Spinal cord (tissue), 10 donors: ENCODE measurements around the gene GABRB3. TPM values are rescaled to one million over a fixed set of nuclear protein-coding genes. Genes with fewer than 3 reads are reported as not detected.

Experiments
- DNase-seq, 6 donors: peaks; one replicate each; pipeline versions ENCODE4 v3.0.0 to v3.0.0-alpha.2; 2013 to 2015; ENCODE audit warnings: low spot score in 6 of 6, low read depth in 4 of 6
- H3K27ac ChIP-seq: one replicate; pipeline ENCODE4 v1.5.1; 2013; ENCODE audit warnings: low read depth, low read length, control low read depth
- H3K27me3 ChIP-seq: one replicate; pipeline ENCODE4 v1.6.1; 2013; ENCODE audit warnings: low read length; ENCODE audit not compliant: control insufficient read depth, insufficient read depth
- H3K36me3 ChIP-seq: one replicate; pipeline ENCODE4 v1.6.1; 2013; ENCODE audit warnings: low read length; ENCODE audit not compliant: control insufficient read depth, insufficient read depth
- H3K4me1 ChIP-seq: one replicate; pipeline ENCODE4 v1.6.1; 2013; ENCODE audit warnings: low read length; ENCODE audit not compliant: control insufficient read depth, insufficient read depth
- H3K4me3 ChIP-seq: one replicate; pipeline ENCODE4 v1.5.1; 2013; ENCODE audit warnings: low read depth, low read length, control low read depth
- H3K9me3 ChIP-seq: one replicate; pipeline ENCODE4 v1.6.1; 2013; ENCODE audit warnings: low read length; ENCODE audit not compliant: control insufficient read depth, insufficient read depth
- WGBS: methylation state at CpG from one replicate; pipeline ENCODE4 v1.1.5; 2013; ENCODE audit warnings: missing lambda C conversion rate; ENCODE audit not compliant: insufficient coverage; 5-methylcytosine and 5-hydroxymethylcytosine counted together
- polyA plus RNA-seq, 2 donors: library from polyadenylated mRNA; unstranded; fragments of 120-200 nt; gene quantifications; one replicate each; pipeline ENCODE4 v1.2.1, GENCODE V29; 2013; ENCODE audit not compliant: insufficient read length in 2 of 2
- total RNA-seq, 2 donors: library from RNA; depleted of rRNA in 1 of 2; stranded (reverse); fragments of 120-200 nt in 1 of 2; fragments of >200 nt in 1 of 2; gene quantifications; one replicate each; pipeline versions ENCODE4 v1.2.3 to v1.2.4, GENCODE V29; 2013 to 2014
- donor health status: healthy.

Gene GABRB3
- total and polyA plus RNA-seq, 4 donors: 28.7 to 79.5 (median 70.3) TPM

GRCh38 chr15:26739791-26740190 lies 33.1 kb downstream of the GABRB3 start:
- Histone ChIP-seq H3K27me3 (no peaks in the 10 kb centered on the region), H3K4me1 (no peaks in the 10 kb centered on the region), H3K4me3 (no peak overlapping the region), H3K36me3 (no peaks in the 10 kb centered on the region), H3K27ac (no peak overlapping the region), H3K9me3 (no peaks in the 10 kb centered on the region)
- 80% methylated on average over 4 of the region's 7 CpGs for WGBS
- no peak for DNase-seq

DNA sequence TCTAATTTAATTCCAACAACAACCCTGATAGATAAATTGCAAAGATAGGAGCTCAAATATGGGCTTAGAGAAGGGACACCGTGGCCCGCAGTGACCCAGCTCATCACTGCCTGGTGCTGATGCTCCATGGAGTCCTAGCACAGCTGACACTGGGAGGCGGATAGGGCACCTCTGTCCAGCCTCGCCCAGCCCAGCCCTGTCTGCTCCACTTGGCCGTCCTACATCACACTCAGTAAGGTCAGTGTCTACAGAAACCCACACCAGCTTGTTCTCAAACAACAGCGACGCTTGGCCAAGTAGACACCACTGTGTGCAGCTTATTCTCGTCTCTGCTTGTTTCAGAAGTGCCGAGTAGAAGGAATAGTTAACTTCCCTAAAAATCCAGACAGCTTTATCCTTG lies 33.9 kb downstream of the GABRB3 start:
- no peak for DNase-seq
- no peaks in the 10 kb centered on the region for H3K27me3 ChIP-seq
- no peak overlapping the region for H3K27ac ChIP-seq
- no peak overlapping the region for H3K4me3 ChIP-seq
- no peaks in the 10 kb centered on the region for H3K36me3 ChIP-seq
- no peaks in the 10 kb centered on the region for H3K4me1 ChIP-seq
- WGBS: 88% methylated on average over 5 of the region's 9 CpGs
- no peaks in the 10 kb centered on the region for H3K9me3 ChIP-seq

- H3K36me3 ChIP-seq: no peaks in the 10 kb centered on the region
- DNase-seq: no peak
- no peaks in the 10 kb centered on the region for H3K27me3 ChIP-seq
- H3K4me3 ChIP-seq: no peak overlapping the region
- no peaks in the 10 kb centered on the region for H3K4me1 ChIP-seq
- 71% methylated on average over 8 of the region's 11 CpGs for WGBS
- H3K27ac ChIP-seq: no peak overlapping the region
- H3K9me3 ChIP-seq: peaks cover 5% of the 10 kb centered on the region
Measured at GRCh38 chr15:26736502-26737248, 36.2 kb downstream of the GABRB3 start.

- Histone ChIP-seq H3K36me3 (no peaks in the 10 kb centered on the region), H3K4me3 (no peak overlapping the region), H3K9me3 (peaks cover 5% of the 10 kb centered on the region), H3K4me1 (no peaks in the 10 kb centered on the region), H3K27ac (no peak overlapping the region), H3K27me3 (no peaks in the 10 kb centered on the region)
- DNase-seq: no peak
- WGBS: 97% methylated on average over 4 of the region's 5 CpGs
Measured at GRCh38 chr15:26731965-26732364, 40.9 kb downstream of the GABRB3 start.

GRCh38 chr15:26729581-26729980 lies 43.3 kb downstream of the GABRB3 start:
- Histone ChIP-seq H3K27ac (no peak overlapping the region), H3K9me3 (peaks cover 5% of the 10 kb centered on the region), H3K27me3 (no peaks in the 10 kb centered on the region), H3K4me1 (no peaks in the 10 kb centered on the region), H3K4me3 (no peak overlapping the region), H3K36me3 (no peaks in the 10 kb centered on the region)
- no peak for DNase-seq

DNA sequence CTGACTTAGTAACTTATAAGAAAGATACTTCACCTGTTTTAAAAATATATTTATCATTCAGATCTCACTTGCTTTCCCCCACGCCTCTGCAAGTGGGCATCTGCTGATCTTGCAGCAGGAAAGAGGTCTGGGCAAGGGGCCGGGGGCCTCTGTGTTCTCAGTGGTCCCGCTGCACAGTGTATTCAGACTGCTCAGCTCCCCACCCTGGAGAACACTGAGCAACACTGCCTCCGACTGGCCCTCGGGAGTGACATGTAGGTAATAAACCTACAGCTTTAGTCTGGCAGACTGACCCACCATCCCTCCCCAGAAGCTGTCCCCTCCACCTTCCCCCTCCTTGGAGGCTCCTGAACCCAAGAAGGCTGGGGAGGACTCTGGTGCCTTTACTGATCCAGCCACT lies 43.8 kb downstream of the GABRB3 start:
- no peaks in the 10 kb centered on the region for H3K27me3 ChIP-seq
- no peak for DNase-seq
- no peaks in the 10 kb centered on the region for H3K36me3 ChIP-seq
- peaks cover 5% of the 10 kb centered on the region for H3K9me3 ChIP-seq
- 85% methylated on average over 5 of the region's 5 CpGs for WGBS
- H3K4me1 ChIP-seq: no peaks in the 10 kb centered on the region
- no peak overlapping the region for H3K27ac ChIP-seq
- H3K4me3 ChIP-seq: no peak overlapping the region

DNA sequence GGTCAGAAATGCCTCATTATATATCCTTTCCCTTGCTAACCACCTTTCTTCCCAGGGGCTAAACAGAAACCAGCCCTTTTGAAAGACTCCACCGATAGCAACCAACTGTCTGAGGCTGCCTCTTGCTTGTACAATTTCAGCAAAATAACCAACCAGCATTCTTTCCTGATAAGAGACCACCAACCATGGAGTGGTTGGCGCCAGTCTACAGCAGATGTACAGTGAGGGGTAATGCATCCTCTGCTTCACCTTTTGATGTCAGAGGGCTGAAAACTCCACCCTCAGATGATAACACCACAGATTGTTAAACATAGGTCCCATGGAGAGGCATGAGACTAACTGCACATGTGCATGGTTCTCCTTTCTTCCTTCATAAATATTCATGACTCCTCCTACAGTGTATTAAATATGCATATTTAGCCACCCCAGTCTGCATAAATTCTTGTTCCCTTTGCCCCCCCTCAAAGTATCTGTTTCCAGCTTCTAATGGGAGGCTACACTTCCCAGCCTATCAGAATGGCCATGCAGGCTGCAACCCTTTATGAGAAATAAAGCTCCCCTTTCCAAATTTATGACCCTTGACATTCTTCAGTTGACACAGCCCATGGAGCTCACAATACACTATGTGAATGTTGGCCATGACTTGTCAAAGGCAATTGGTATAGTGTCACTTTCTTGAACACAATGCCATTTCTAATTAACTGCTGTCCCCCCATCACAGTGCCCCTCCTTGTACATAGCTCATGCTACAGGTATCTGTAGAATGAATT lies 48.3 kb downstream of the GABRB3 start:
- DNase-seq: no peak
- WGBS: no CpG with 5 or more reads among the region's 2 CpGs
- Histone ChIP-seq H3K27me3 (no peaks in the 10 kb centered on the region), H3K4me3 (no peak overlapping the region), H3K9me3 (no peaks in the 10 kb centered on the region), H3K4me1 (no peaks in the 10 kb centered on the region), H3K36me3 (no peaks in the 10 kb centered on the region), H3K27ac (no peak overlapping the region)

DNA sequence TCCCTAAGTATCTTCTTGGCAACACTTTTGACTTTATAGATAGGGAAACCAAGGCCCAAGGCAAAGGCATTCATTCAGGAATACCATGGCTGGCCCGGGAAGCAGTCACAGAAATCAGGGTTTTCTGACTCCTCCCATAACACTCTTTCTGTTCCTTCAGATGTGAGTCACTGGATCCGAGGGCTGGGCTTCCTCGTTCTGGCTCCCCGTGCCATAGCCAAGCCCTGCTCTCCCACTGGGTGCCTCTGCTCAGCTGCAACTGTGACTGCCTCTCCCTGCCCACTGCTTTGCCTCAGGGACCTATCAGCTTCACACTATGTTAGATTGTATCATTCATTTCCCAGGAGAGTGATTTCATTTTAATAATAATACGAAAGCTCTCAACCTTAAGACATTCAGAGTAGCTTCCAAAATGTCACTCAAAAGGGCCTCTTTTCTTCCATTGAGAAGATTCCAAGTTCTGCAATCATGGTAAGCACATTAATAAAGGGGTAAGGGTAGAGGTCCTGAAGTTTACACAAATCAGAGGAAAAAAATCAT lies 50.2 kb downstream of the GABRB3 start:
- H3K27me3 ChIP-seq: no peaks in the 10 kb centered on the region
- 33% methylated on average over 4 of the region's 5 CpGs for WGBS

DNA sequence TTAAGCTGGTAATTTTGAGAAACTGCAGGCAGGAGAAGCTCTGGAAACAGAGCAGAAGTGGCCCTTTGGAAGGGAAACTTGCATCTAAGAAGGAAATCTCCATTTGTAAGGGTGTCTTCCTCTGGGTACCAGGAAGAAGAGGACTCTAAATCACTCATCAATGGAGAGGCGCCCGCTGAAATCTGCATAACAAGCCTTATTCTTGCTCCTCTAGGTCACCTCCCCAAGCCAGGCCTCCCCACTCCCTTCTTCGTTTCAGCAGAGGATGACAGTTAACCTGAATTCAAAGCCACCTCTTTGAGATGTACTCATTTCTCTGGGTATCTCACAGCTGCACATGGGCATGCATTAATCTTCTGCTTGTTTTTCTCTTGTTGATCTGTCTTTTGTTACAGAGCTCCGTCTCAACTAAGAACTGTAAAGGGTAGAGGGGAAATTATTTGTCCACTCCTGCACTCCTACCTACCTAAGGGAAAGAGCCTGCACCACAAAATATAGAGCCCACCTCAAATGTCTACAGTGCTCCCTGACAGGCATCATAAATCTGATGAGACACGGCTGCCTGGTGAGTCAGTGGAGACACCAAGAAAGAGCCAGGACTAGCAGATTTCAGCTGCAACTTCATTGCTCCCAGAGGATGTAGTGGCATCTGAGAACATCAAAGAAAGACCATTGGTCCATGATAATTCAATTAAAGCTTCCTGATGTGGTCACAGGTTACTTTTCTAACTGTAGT lies 51.5 kb downstream of the GABRB3 start:
- H3K9me3 ChIP-seq: no peaks in the 10 kb centered on the region
- H3K4me3 ChIP-seq: no peak overlapping the region
- no peak overlapping the region for H3K27ac ChIP-seq
- H3K4me1 ChIP-seq: no peaks in the 10 kb centered on the region
- WGBS: 12% methylated on average over 2 of the region's 5 CpGs
- H3K27me3 ChIP-seq: no peaks in the 10 kb centered on the region
- H3K36me3 ChIP-seq: no peaks in the 10 kb centered on the region
- DNase-seq: peak in 1 of 6 donors; percentile 20

More for the DNA sequence above, 50.2 kb downstream of the GABRB3 start:
- Histone ChIP-seq H3K9me3 (no peaks in the 10 kb centered on the region), H3K27ac (no peak overlapping the region), H3K36me3 (no peaks in the 10 kb centered on the region), H3K4me1 (no peaks in the 10 kb centered on the region), H3K4me3 (no peak overlapping the region)
- DNase-seq: no peak
